ENCODE data around the gene SF3B2. TPM values are rescaled to one million over a fixed set of nuclear protein-coding genes. Genes with fewer than 3 reads are reported as not detected.

SF3B2 gene
- total and polyA plus RNA-seq, 9 of the 15 experiments (the other 6 are each of a cell fraction or from before 2014, with no cell fraction given) = 58.3 to 248 (median 157) TPM

- no peak for TF ChIP-seq CLOCK (CRISPR knock-in tag; IDR thresholded peaks at IDR 0.05; ENCODE audit: borderline replicate concordance)
- TF ChIP-seq CHD7 (IDR thresholded peaks at IDR 0.05; ENCODE audit: low read depth, low read length) = no peak
- no peak for TF ChIP-seq KAT2B (IDR thresholded peaks at IDR 0.05; ENCODE audit: low read depth, low read length)
- TF ChIP-seq MLLT1 (IDR thresholded peaks at IDR 0.05) = peak in 1 of 2 experiments; percentile 55; a peak in 1 of 4 replicates
- peak; percentile 88 for TF ChIP-seq CBFB (CRISPR knock-in tag; IDR thresholded peaks at IDR 0.05)
- TF ChIP-seq ZNF511 (CRISPR knock-in tag; IDR thresholded peaks at IDR 0.05) = no peak
- TF ChIP-seq DNMT1 (IDR thresholded peaks at IDR 0.05) = no peak
- TF ChIP-seq BHLHE40 (IDR thresholded peaks at IDR 0.05; ENCODE audit: low read length) = no peak; the same call in 1 of the 2 replicates
These were observed at the start of gene SF3B2 (continued) for GRCh38 chr11:66051766-66052663.

Measured in K562 (cell line).